NT2/D1 (cell line): ENCODE data around the gene RGS17.
"Not testable (repeated sequence)": the region's sequence is repeated elsewhere in the genome, so short reads cannot be mapped to it uniquely, and the experiment has no call there.

Experiments
- DNase-seq: peaks from one replicate; pipeline ENCODE4 v3.0.0-alpha.2; 2011; ENCODE audit warnings: low read depth, low spot score
- H3K27me3 ChIP-seq: 2 replicates; pipeline ENCODE4 v1.6.0; 2011; ENCODE audit warnings: mild to moderate bottlenecking; ENCODE audit not compliant: insufficient read length, insufficient read depth
- H3K36me3 ChIP-seq: 2 replicates; pipeline ENCODE4 v1.6.1; 2011; ENCODE audit warnings: mild to moderate bottlenecking, low read length, mixed read lengths; ENCODE audit not compliant: insufficient read depth, insufficient read length
- H3K4me1 ChIP-seq: 2 replicates; pipeline ENCODE4 v1.5.1; 2011; ENCODE audit not compliant: insufficient read depth, insufficient read length
- H3K4me3 ChIP-seq: 2 replicates; pipeline ENCODE4 v1.5.1; 2011; ENCODE audit warnings: low read depth; ENCODE audit not compliant: insufficient read length
- H3K9ac ChIP-seq: 2 replicates; pipeline ENCODE4 v1.6.0; 2011; ENCODE audit warnings: low read depth; ENCODE audit not compliant: insufficient read length
- H3K9me3 ChIP-seq: 2 replicates; pipeline ENCODE4 v1.5.1; 2011; ENCODE audit warnings: mild to moderate bottlenecking, low read length; ENCODE audit not compliant: insufficient read depth
- SUZ12 ChIP-seq: IDR thresholded peaks from 2 replicates; pipeline ENCODE4 v1.6.1; 2011; ENCODE audit not compliant: insufficient read length, insufficient read depth; ENCODE audit errors: extremely low read depth
- YY1 ChIP-seq: IDR thresholded peaks from 2 replicates; pipeline ENCODE4 v1.6.1; 2011; ENCODE audit not compliant: insufficient read length, insufficient read depth
- ZNF274 ChIP-seq: IDR thresholded peaks from 2 replicates; pipeline ENCODE4 v1.6.1; 2011; ENCODE audit warnings: mild to moderate bottlenecking, low read depth, low read length

Gene RGS17

GRCh38 chr6:153125032-153125431 lies 6.0 kb downstream of the RGS17 start:
- no peak overlapping the region for H3K9ac ChIP-seq
- TF ChIP-seq SUZ12, result no peak
- no peak for TF ChIP-seq ZNF274
- TF ChIP-seq YY1, result no peak
- H3K36me3 ChIP-seq, result no peaks in the 10 kb centered on the region
- no peaks in the 10 kb centered on the region for H3K9me3 ChIP-seq
- no peak for DNase-seq
- H3K4me3 ChIP-seq, result no peak overlapping the region
- peaks cover 24% of the 10 kb centered on the region for H3K27me3 ChIP-seq
- H3K4me1 ChIP-seq, result no peaks in the 10 kb centered on the region

- Histone ChIP-seq H3K9ac (no peak overlapping the region), H3K4me3 (no peak overlapping the region), H3K4me1 (no peaks in the 10 kb centered on the region), H3K9me3 (no peaks in the 10 kb centered on the region), H3K27me3 (peaks cover 11% of the 10 kb centered on the region), H3K36me3 (no peaks in the 10 kb centered on the region)
- DNase-seq, result no peak
- TF ChIP-seq ZNF274, result no peak
These were observed 7.3 kb downstream of the RGS17 start for GRCh38 chr6:153123801-153124200.

- H3K4me1 ChIP-seq, result no peaks in the 10 kb centered on the region
- H3K9ac ChIP-seq, result no peak overlapping the region
- H3K36me3 ChIP-seq, result no peaks in the 10 kb centered on the region
- no peak for DNase-seq
- no peaks in the 10 kb centered on the region for H3K9me3 ChIP-seq
- H3K27me3 ChIP-seq, result no peaks in the 10 kb centered on the region
- no peak for TF ChIP-seq ZNF274
- no peak for TF ChIP-seq YY1
- TF ChIP-seq SUZ12, result no peak
- H3K4me3 ChIP-seq, result no peak overlapping the region
These were observed 9.8 kb downstream of the RGS17 start for GRCh38 chr6:153121311-153121710.

- DNase-seq, result no peak
These were observed 12.8 kb downstream of the RGS17 start for GRCh38 chr6:153117986-153118879.

GRCh38 chr6:153111082-153111481 lies 20.0 kb downstream of the RGS17 start:
- H3K9ac ChIP-seq, H3K4me1 ChIP-seq, H3K4me3 ChIP-seq, H3K27me3 ChIP-seq, H3K9me3 ChIP-seq, H3K36me3 ChIP-seq, DNase-seq: not testable (repeated sequence)

More at GRCh38 chr6:153117986-153118879, 12.8 kb downstream of the RGS17 start:
- H3K9ac ChIP-seq, result no peak overlapping the region
- H3K4me3 ChIP-seq, result no peak overlapping the region
- no peaks in the 10 kb centered on the region for H3K36me3 ChIP-seq
- no peaks in the 10 kb centered on the region for H3K27me3 ChIP-seq
- H3K4me1 ChIP-seq, result no peaks in the 10 kb centered on the region
- TF ChIP-seq YY1, result no peak
- TF ChIP-seq ZNF274, result no peak
- no peak for TF ChIP-seq SUZ12
- H3K9me3 ChIP-seq, result no peaks in the 10 kb centered on the region

- not testable (repeated sequence) for DNase-seq, H3K4me3 ChIP-seq
These were observed 20.5 kb downstream of the RGS17 start for GRCh38 chr6:153110612-153111011.

GRCh38 chr6:153108315-153108714 lies 22.8 kb downstream of the RGS17 start:
- DNase-seq, result no peak
- Histone ChIP-seq H3K4me1 (no peaks in the 10 kb centered on the region), H3K4me3 (no peak overlapping the region), H3K27me3 (no peaks in the 10 kb centered on the region), H3K9ac (no peak overlapping the region), H3K9me3 (no peaks in the 10 kb centered on the region), H3K36me3 (no peaks in the 10 kb centered on the region)
- TF ChIP-seq YY1, result no peak
- no peak for TF ChIP-seq ZNF274
- TF ChIP-seq SUZ12, result no peak

More at GRCh38 chr6:153110612-153111011, 20.5 kb downstream of the RGS17 start:
- H3K9ac ChIP-seq, H3K9me3 ChIP-seq, H3K36me3 ChIP-seq, H3K4me1 ChIP-seq, H3K27me3 ChIP-seq: not testable (repeated sequence)

GRCh38 chr6:153106021-153106420 lies 25.1 kb downstream of the RGS17 start:
- no peak overlapping the region for H3K9ac ChIP-seq
- no peaks in the 10 kb centered on the region for H3K36me3 ChIP-seq
- no peak for DNase-seq
- no peak overlapping the region for H3K4me3 ChIP-seq
- TF ChIP-seq YY1, result no peak
- TF ChIP-seq ZNF274, result no peak
- no peak for TF ChIP-seq SUZ12
- no peaks in the 10 kb centered on the region for H3K4me1 ChIP-seq
- H3K9me3 ChIP-seq, result no peaks in the 10 kb centered on the region
- no peaks in the 10 kb centered on the region for H3K27me3 ChIP-seq
